Posterior vena cava (tissue), 2 donors: ENCODE data around the gene SNAP29. TPM values are rescaled to one million over a fixed set of nuclear protein-coding genes. Genes with fewer than 3 reads are reported as not detected.
"Not testable (repeated sequence)": the region's sequence is repeated elsewhere in the genome, so short reads cannot be mapped to it uniquely, and the experiment has no call there.

Experiments used
- DNase-seq: peaks from one replicate; pipeline ENCODE4 v3.0.0-alpha.2; 2020; ENCODE audit warnings: low spot score
- intact Hi-C, 2 donors: fragments of 100-400 bp; cut with DNase I; formaldehyde crosslinking; loops; one replicate each; pipeline versions ENCODE4 v1.14.1 to v1.14.2; 2022 to 2023
- total RNA-seq, 2 donors: library from RNA; stranded (reverse); fragmentation: NEBNext Ultra II Directional; extraction: Animal tissue kit (Norgen Biotek cat#: 25700); gene quantifications; one replicate each; pipeline ENCODE4 v1.2.1, GENCODE V29; 2021
- donor health status: DM: yes; HTN: yes; CAD: no.
- donor health status: DM: yes; HTN: yes; CAD: no.

The SNAP29 gene
- total RNA-seq, 2 donors from 2014 or later, result 22.9 to 25.5 TPM

GRCh38 chr22:20916916-20917810 lies 58.4 kb downstream of the SNAP29 start, which contains the start of gene CRKL:
CRKL (plus strand) TSS chr22:20917407; CDS start chr22:20917935, 528 bp downstream.
- intact Hi-C loops, result no loop called here
- DNase-seq, result peak; percentile 99

- DNase-seq, result no peak
- intact Hi-C loops, result no loop called here
Measured at GRCh38 chr22:20918663-20919218, 59.9 kb downstream of the SNAP29 start.

- DNase-seq, result no peak
- intact Hi-C loops, result no loop called here
Measured at GRCh38 chr22:20919718-20920117, 60.9 kb downstream of the SNAP29 start.

GRCh38 chr22:20920881-20921203 lies 62.0 kb downstream of the SNAP29 start:
- intact Hi-C loops, result no loop called here

GRCh38 chr22:20922141-20922751 lies 63.4 kb downstream of the SNAP29 start:
- intact Hi-C loops, result no loop called here

More at GRCh38 chr22:20920881-20921203, 62.0 kb downstream of the SNAP29 start:
- DNase-seq, result no peak

GRCh38 chr22:20926243-20926642 lies 67.4 kb downstream of the SNAP29 start:
- intact Hi-C loops, result no loop called here
- no peak for DNase-seq

More at GRCh38 chr22:20922141-20922751, 63.4 kb downstream of the SNAP29 start:
- no peak for DNase-seq

- intact Hi-C loops, result no loop called here
- no peak for DNase-seq
Measured at GRCh38 chr22:20927940-20928572, 69.2 kb downstream of the SNAP29 start.

GRCh38 chr22:20928573-20928967 lies 69.8 kb downstream of the SNAP29 start:
- DNase-seq, result no peak
- intact Hi-C loops, result no loop called here

GRCh38 chr22:20930004-20930403 lies 71.2 kb downstream of the SNAP29 start:
- intact Hi-C loops, result no loop called here

GRCh38 chr22:20930435-20930834 lies 71.6 kb downstream of the SNAP29 start:
- intact Hi-C loops, DNase-seq: not testable (repeated sequence)

More at GRCh38 chr22:20930004-20930403, 71.2 kb downstream of the SNAP29 start:
- DNase-seq, result no peak

- intact Hi-C loops, result no loop called here
- DNase-seq, result no peak
Measured at GRCh38 chr22:20931126-20931654, 72.4 kb downstream of the SNAP29 start.

GRCh38 chr22:20933910-20934309 lies 75.1 kb downstream of the SNAP29 start:
- no peak for DNase-seq
- intact Hi-C loops, result loop anchor here in 1 of 2 donors (2.0 kb wide), 1 partner anchor 31 kb away; no protein-coding TSS in a partner anchor

GRCh38 chr22:20935049-20935448 lies 76.2 kb downstream of the SNAP29 start:
- intact Hi-C loops, DNase-seq: not testable (repeated sequence)

- DNase-seq, intact Hi-C loops: not testable (repeated sequence)
Measured at GRCh38 chr22:20935780-20936539, 77.2 kb downstream of the SNAP29 start.

- DNase-seq, result no peak
- intact Hi-C loops, result no loop called here
Measured at GRCh38 chr22:20937031-20937793, 78.4 kb downstream of the SNAP29 start.

GRCh38 chr22:20937794-20938671 lies 79.2 kb downstream of the SNAP29 start:
- no peak for DNase-seq
- intact Hi-C loops, result no loop called here
